Measurements from ENCODE around the gene PRKG1. TPM values are rescaled to one million over a fixed set of nuclear protein-coding genes. Genes with fewer than 3 reads are reported as not detected.
"Not testable (repeated sequence)": the region's sequence is repeated elsewhere in the genome, so short reads cannot be mapped to it uniquely, and the experiment has no call there.

The PRKG1 gene
- total RNA-seq, 4 donors from 2014 or later = 1.2 to 6.5 (median 2.7) TPM

- WGBS = 97% methylated on average over 4 of the region's 4 CpGs
- no peak for TF ChIP-seq POLR2AphosphoS5 (IDR thresholded peaks at IDR 0.05)
- Histone ChIP-seq H3K4me1 (no peaks in the 10 kb centered on the region), H3K9me3 (no peaks in the 10 kb centered on the region), H3K4me3 (no peak overlapping the region), H3K27me3 (no peaks in the 10 kb centered on the region), H3K36me3 (no peaks in the 10 kb centered on the region), H3K27ac (no peak overlapping the region)
- no peak for DNase-seq (ENCODE audit: low spot score in 2 of 2)
Measured at GRCh38 chr10:51436805-51437204, 362.5 kb downstream of the PRKG1 start.

- TF ChIP-seq POLR2A (IDR thresholded peaks at IDR 0.05) (no peak), POLR2AphosphoS5 (IDR thresholded peaks at IDR 0.05) (no peak), CTCF (IDR thresholded peaks at IDR 0.05) (no peak), EP300 (IDR thresholded peaks at IDR 0.05) (no peak)
- H3K27me3 ChIP-seq = no peaks in the 10 kb centered on the region
- no peak for DNase-seq (ENCODE audit: low spot score in 2 of 2)
- no peaks in the 10 kb centered on the region for H3K4me1 ChIP-seq
- H3K36me3 ChIP-seq = no peaks in the 10 kb centered on the region
- no peak overlapping the region for H3K4me3 ChIP-seq
- no peaks in the 10 kb centered on the region for H3K9me3 ChIP-seq
- no peak overlapping the region for H3K27ac ChIP-seq
- WGBS = 84% methylated on average over 1 of the region's 1 CpG
Measured at GRCh38 chr10:51439645-51440044, 365.4 kb downstream of the PRKG1 start.

GRCh38 chr10:51445588-51445987 is 371.3 kb downstream of the PRKG1 start:
- no peaks in the 10 kb centered on the region for H3K9me3 ChIP-seq

GRCh38 chr10:51447119-51447518 is 372.8 kb downstream of the PRKG1 start:
- H3K4me3 ChIP-seq = no peak overlapping the region
- DNase-seq (ENCODE audit: low spot score in 2 of 2) = no peak
- TF ChIP-seq EP300 (IDR thresholded peaks at IDR 0.05) (no peak), CTCF (IDR thresholded peaks at IDR 0.05) (no peak), POLR2AphosphoS5 (IDR thresholded peaks at IDR 0.05) (no peak), POLR2A (IDR thresholded peaks at IDR 0.05) (no peak)
- 89% methylated on average over 1 of the region's 1 CpG for WGBS
- H3K9me3 ChIP-seq = no peaks in the 10 kb centered on the region
- H3K27me3 ChIP-seq = no peaks in the 10 kb centered on the region
- no peaks in the 10 kb centered on the region for H3K36me3 ChIP-seq
- H3K4me1 ChIP-seq = no peaks in the 10 kb centered on the region
- no peak overlapping the region for H3K27ac ChIP-seq

More at GRCh38 chr10:51445588-51445987, 371.3 kb downstream of the PRKG1 start:
- Histone ChIP-seq H3K27me3 (no peaks in the 10 kb centered on the region), H3K4me3 (no peak overlapping the region), H3K36me3 (no peaks in the 10 kb centered on the region), H3K4me1 (no peaks in the 10 kb centered on the region), H3K27ac (no peak overlapping the region)
- no peak for DNase-seq (ENCODE audit: low spot score in 2 of 2)
- WGBS = 71% methylated on average over 3 of the region's 3 CpGs
- TF ChIP-seq CTCF (IDR thresholded peaks at IDR 0.05) (no peak), POLR2A (IDR thresholded peaks at IDR 0.05) (no peak), EP300 (IDR thresholded peaks at IDR 0.05) (no peak), POLR2AphosphoS5 (IDR thresholded peaks at IDR 0.05) (no peak)

- WGBS = 91% methylated on average over 3 of the region's 3 CpGs
- H3K27ac ChIP-seq; H3K36me3 ChIP-seq; H3K27me3 ChIP-seq; DNase-seq (ENCODE audit: low spot score in 2 of 2); H3K4me1 ChIP-seq; H3K9me3 ChIP-seq; H3K4me3 ChIP-seq: not testable (repeated sequence)
Measured at GRCh38 chr10:51455762-51456161, 381.5 kb downstream of the PRKG1 start.

GRCh38 chr10:51459476-51459875 is 385.2 kb downstream of the PRKG1 start:
- TF ChIP-seq POLR2A (IDR thresholded peaks at IDR 0.05) (no peak), POLR2AphosphoS5 (IDR thresholded peaks at IDR 0.05) (no peak), EP300 (IDR thresholded peaks at IDR 0.05) (no peak), CTCF (IDR thresholded peaks at IDR 0.05) (no peak)
- H3K36me3 ChIP-seq = no peaks in the 10 kb centered on the region
- DNase-seq (ENCODE audit: low spot score in 2 of 2) = no peak
- H3K9me3 ChIP-seq = no peaks in the 10 kb centered on the region
- WGBS = 82% methylated on average over 1 of the region's 1 CpG
- no peak overlapping the region for H3K27ac ChIP-seq
- peaks cover 4% of the 10 kb centered on the region for H3K4me1 ChIP-seq
- no peaks in the 10 kb centered on the region for H3K27me3 ChIP-seq
- H3K4me3 ChIP-seq = no peak overlapping the region
